Endothelial cell of umbilical vein (primary cell): ENCODE measurements around the gene SMURF1. TPM values are rescaled to one million over a fixed set of nuclear protein-coding genes. Genes with fewer than 3 reads are reported as not detected.

Experiments
- BruUV-seq: library from RNA; stranded (reverse); fragments of 400-500 nt; replicated peaks from 2 replicates; lab custom pipeline; 2021; lab: Mats Ljungman, UMichigan
- CTCF ChIA-PET: fragments of 300-600, 350-600 bp; sonication (Branson Sonifier 250); formaldehyde crosslinking; loops from one replicate; lab custom pipeline; 2021; ENCODE audit warnings: antibody characterized with exemption, inconsistent platforms; lab: Charles Lee
- POLR2A ChIA-PET: fragments of 300-600, 350-600 bp; sonication (Branson Sonifier 250); formaldehyde crosslinking; loops from one replicate; lab custom pipeline; 2021; ENCODE audit warnings: antibody characterized with exemption, inconsistent platforms; lab: Charles Lee
- DNase-seq: peaks from one replicate; pipeline ENCODE4 v3.0.0-alpha.2; 2011; ENCODE audit warnings: low read depth, low spot score
- FAIRE-seq: peaks from 2 replicates; lab custom pipeline; 2011; peaks lifted over from hg19 to GRCh38; lab: Jason Lieb, UNC
- H2AFZ ChIP-seq: 2 replicates; pipeline ENCODE4 v1.6.0; 2012; ENCODE audit warnings: low read depth, low read length, control low read depth, inconsistent platforms
- H3K27ac ChIP-seq: 2 replicates; pipeline ENCODE4 v1.5.1; 2011; ENCODE audit warnings: low read depth, mild to moderate bottlenecking, control low read depth, low read length, moderate library complexity; ENCODE audit not compliant: insufficient read depth
- H3K27me3 ChIP-seq, 2 experiments: 2 replicates each; pipeline versions ENCODE4 v1.6.0 to v1.6.1; 2011; ENCODE audit warnings: low read length in 2 of 2, mixed read lengths in 1 of 2; ENCODE audit not compliant: control insufficient read depth in 2 of 2, insufficient read depth in 2 of 2
- H3K36me3 ChIP-seq, 2 experiments: 2 replicates in 1 of 2; 3 replicates in 1 of 2; pipeline ENCODE4 v1.5.1; 2011; ENCODE audit warnings: low read length in 2 of 2, mild to moderate bottlenecking in 1 of 2, moderate library complexity in 1 of 2; ENCODE audit not compliant: control insufficient read depth in 2 of 2, insufficient read depth in 2 of 2; ENCODE audit errors: extremely low read depth in 1 of 2
- H3K4me1 ChIP-seq: 3 replicates; pipeline ENCODE4 v1.5.1; 2011; ENCODE audit warnings: mild to moderate bottlenecking, low read length; ENCODE audit not compliant: control insufficient read depth, insufficient read depth; ENCODE audit errors: extremely low read depth
- H3K4me2 ChIP-seq: 2 replicates; pipeline ENCODE4 v1.6.1; 2011; ENCODE audit warnings: low read length, control low read depth, mixed read lengths; ENCODE audit not compliant: insufficient read depth
- H3K4me3 ChIP-seq, 3 experiments: fragments of 200-600 bp in 1 of 3; sonication (generic), shearing (Covaris generic) in 1 of 3; replicated peaks in 1 of 3; 2 replicates each; pipeline ENCODE4 v1.5.1; 2011 to 2016; ENCODE audit warnings: control low read depth in 3 of 3, low read length in 3 of 3, mild to moderate bottlenecking in 2 of 3, inconsistent platforms in 1 of 3, low read depth in 1 of 3, moderate library complexity in 1 of 3; ENCODE audit not compliant: insufficient read depth in 1 of 3
- H3K79me2 ChIP-seq: 2 replicates; pipeline ENCODE4 v1.6.0; 2012; ENCODE audit warnings: low read length, inconsistent platforms; ENCODE audit not compliant: control insufficient read depth, insufficient read depth
- H3K9ac ChIP-seq: replicated peaks from 2 replicates; pipeline ENCODE3; 2011; ENCODE audit warnings: low read length, control low read depth; ENCODE audit not compliant: insufficient read depth; ENCODE audit errors: extremely low read depth
- H3K9me1 ChIP-seq: replicated peaks from 3 replicates; pipeline ENCODE4 v1.6.0; 2011; ENCODE audit warnings: mild to moderate bottlenecking, low read length; ENCODE audit not compliant: control insufficient read depth, insufficient read depth; ENCODE audit errors: extremely low read depth
- H3K9me3 ChIP-seq: replicated peaks from 2 replicates; pipeline ENCODE4 v1.5.1; 2012; ENCODE audit warnings: low read length, inconsistent platforms; ENCODE audit not compliant: control insufficient read depth, insufficient read depth
- H4K20me1 ChIP-seq: replicated peaks from 2 replicates; pipeline ENCODE3; 2011; ENCODE audit warnings: mild to moderate bottlenecking, low read length; ENCODE audit not compliant: control insufficient read depth, insufficient read depth; ENCODE audit errors: extremely low read depth
- CTCF ChIP-seq, 2 donors: IDR thresholded peaks; 1 replicate in 1 of 2; 2 replicates in 1 of 2; pipeline ENCODE4 v1.5.1; 2011; ENCODE audit warnings: low read length in 2 of 2, mild to moderate bottlenecking in 2 of 2, moderate library complexity in 2 of 2, control low read depth in 1 of 2, inconsistent platforms in 1 of 2, low read depth in 1 of 2; ENCODE audit not compliant: insufficient read depth in 1 of 2; ENCODE audit errors: extremely low read depth in 1 of 2
- EZH2 ChIP-seq: IDR thresholded peaks from 2 replicates; pipeline ENCODE4 v1.6.1; 2012; ENCODE audit warnings: borderline replicate concordance, low read depth, mild to moderate bottlenecking, moderate library complexity, low read length, inconsistent platforms; ENCODE audit not compliant: severe bottlenecking
- FOS ChIP-seq: IDR thresholded peaks from 2 replicates; pipeline ENCODE4 v1.6.1; 2011; ENCODE audit warnings: mild to moderate bottlenecking, low read length, moderate library complexity, borderline replicate concordance; ENCODE audit not compliant: insufficient read depth
- GATA2 ChIP-seq: IDR thresholded peaks from 2 replicates; pipeline ENCODE4 v1.7.0; 2011; ENCODE audit warnings: low read depth, mild to moderate bottlenecking, moderate library complexity, mixed read lengths, low read length; ENCODE audit not compliant: insufficient read length, insufficient read depth
- JUN ChIP-seq: IDR thresholded peaks from 2 replicates; pipeline ENCODE4 v1.6.1; 2011; ENCODE audit warnings: borderline replicate concordance, low read depth; ENCODE audit not compliant: insufficient read length, insufficient read depth
- MAX ChIP-seq: IDR thresholded peaks from 2 replicates; pipeline ENCODE4 v1.6.1; 2011; ENCODE audit not compliant: insufficient read depth, insufficient read length
- MYC ChIP-seq: IDR thresholded peaks from one replicate; pipeline ENCODE4 v1.6.1; 2011; ENCODE audit warnings: mild to moderate bottlenecking, low read depth, low read length
- POLR2A ChIP-seq: IDR thresholded peaks from 2 replicates; pipeline ENCODE4 v1.6.1; 2012; ENCODE audit warnings: low read depth, mild to moderate bottlenecking, control low read depth, low read length
- POLR2AphosphoS5 ChIP-seq: IDR thresholded peaks from 2 replicates; pipeline ENCODE4 v1.6.1; 2012; ENCODE audit warnings: low read depth, mild to moderate bottlenecking, control low read depth, low read length, moderate library complexity; ENCODE audit not compliant: insufficient read depth
- dilution Hi-C: fragments of 300-500 bp; cut with MboI; formaldehyde crosslinking; loops from one replicate; pipeline ENCODE4 v1.15.0; 2019; ENCODE audit warnings: low sequenced_read_pairs; ENCODE audit not compliant: extremely low pct_ligation_motif_present
- intact Hi-C: fragments of 100-400 bp; cut with micrococcal nuclease; formaldehyde crosslinking; loops from one replicate; pipeline ENCODE4 v1.10.0; 2022
- polyA plus RNA-seq, 4 experiments: library from polyadenylated mRNA; depleted of rRNA in 3 of 4; stranded (reverse) in 3 of 4; unstranded in 1 of 4; fragments of >200 nt; gene quantifications; 2 replicates each; pipeline versions ENCODE4 v1.2.1 to v1.2.3, GENCODE V29; 2011 to 2012; ENCODE audit warnings: missing spikeins in 1 of 4
- total RNA-seq: library from RNA; stranded (reverse); gene quantifications from 2 replicates; pipeline ENCODE4 v1.2.3, GENCODE V29; 2021

The SMURF1 gene
- total and polyA plus RNA-seq, 2 donors (not counting 3 experiments of a cell fraction or from before 2014, with no cell fraction given): 11.5 to 22.8 TPM

GRCh38 chr7:98988641-98989040 lies 155.3 kb downstream of the SMURF1 start:
- no TSS peak for BruUV-seq
- TF ChIP-seq POLR2A (no peak), MAX (no peak), MYC (no peak), FOS (no peak), POLR2AphosphoS5 (no peak), JUN (no peak), EZH2 (no peak), CTCF (IDR thresholded peaks at IDR 0.05; ENCODE audit: extremely low read depth in 1 of 2, insufficient read depth in 1 of 2, low read depth in 1 of 2, low read length in 2 of 2) (no peak), GATA2 (no peak)

More at GRCh38 chr7:98988641-98989040, 155.3 kb downstream of the SMURF1 start:
- no peaks in the 10 kb centered on the region for H3K79me2 ChIP-seq
- no peak for DNase-seq
- H3K4me1 ChIP-seq: no peaks in the 10 kb centered on the region
- no peaks in the 10 kb centered on the region for H4K20me1 ChIP-seq
- no peak overlapping the region for H2AFZ ChIP-seq
- H3K27me3 ChIP-seq: no peaks in the 10 kb centered on the region
- H3K9me1 ChIP-seq: no peaks in the 10 kb centered on the region
- CTCF ChIA-PET: no interaction called here
- intact Hi-C loops: no loop called here
- no peak overlapping the region for H3K9ac ChIP-seq
- FAIRE-seq: no peak
- H3K36me3 ChIP-seq: peaks cover 35 to 49% of the 10 kb centered on the region in 2 experiments
- H3K4me2 ChIP-seq: no peak overlapping the region
- dilution Hi-C loops: no loop called here
- POLR2A ChIA-PET: no interaction called here
- H3K27ac ChIP-seq: no peak overlapping the region
- no peaks in the 10 kb centered on the region for H3K9me3 ChIP-seq
- H3K4me3 ChIP-seq: no peak overlapping the region
